Caco-2 (cell line): ENCODE measurements around the gene TTC6. TPM values are rescaled to one million over a fixed set of nuclear protein-coding genes. Genes with fewer than 3 reads are reported as not detected.
"Not testable (repeated sequence)": the region's sequence is repeated elsewhere in the genome, so short reads cannot be mapped to it uniquely, and the experiment has no call there.

ENCODE experiments used
- BruUV-seq: library from RNA; stranded (reverse); fragments of 400-500 nt; replicated peaks from 2 replicates; lab custom pipeline; 2021; lab: Mats Ljungman, UMichigan
- CTCF ChIA-PET: fragments of 300-600 bp; sonication (Branson Sonifier 250); formaldehyde crosslinking; loops from one replicate; lab custom pipeline; 2022; ENCODE audit warnings: antibody characterized with exemption; lab: Charles Lee
- POLR2A ChIA-PET: fragments of 300-600 bp; sonication (Branson Sonifier 250); formaldehyde crosslinking; loops from one replicate; lab custom pipeline; 2022; ENCODE audit warnings: antibody characterized with exemption; lab: Charles Lee
- DNase-seq, 2 experiments: peaks; one replicate each; pipeline versions ENCODE4 v3.0.0 to v3.0.0-alpha.2; 2020 to 2022
- H3K27me3 ChIP-seq: replicated peaks from 2 replicates; pipeline ENCODE4 v1.6.0; 2011; ENCODE audit warnings: low read length; ENCODE audit not compliant: control insufficient read depth, insufficient read depth
- H3K36me3 ChIP-seq: 2 replicates; pipeline ENCODE4 v1.5.1; 2011; ENCODE audit warnings: low read length; ENCODE audit not compliant: control insufficient read depth, insufficient read depth
- H3K4me1 ChIP-seq: fragments of 250-450 bp; sonication (Bioruptor Pico); 2 replicates; pipeline ENCODE4 v1.5.1; 2020; ENCODE audit warnings: mild to moderate bottlenecking
- H3K4me3 ChIP-seq: 2 replicates; pipeline ENCODE4 v1.5.1; 2011; ENCODE audit warnings: low read depth, mild to moderate bottlenecking, control low read depth, low read length
- H3K9me3 ChIP-seq: fragments of 250-450 bp; sonication (Bioruptor Pico); 2 replicates; pipeline ENCODE4 v1.5.1; 2020; ENCODE audit warnings: mild to moderate bottlenecking, moderate library complexity
- H3K27ac Mint-ChIP-seq: one replicate; pipeline ENCODE4 v1.8.0; 2022; ENCODE audit warnings: mixed read lengths; ENCODE audit not compliant: unreplicated experiment
- H3K27me3 Mint-ChIP-seq: one replicate; pipeline ENCODE4 v1.8.0; 2022; ENCODE audit warnings: mixed read lengths; ENCODE audit not compliant: insufficient read depth, unreplicated experiment
- H3K36me3 Mint-ChIP-seq: one replicate; pipeline ENCODE4 v1.8.0; 2022; ENCODE audit warnings: mild to moderate bottlenecking, mixed read lengths; ENCODE audit not compliant: insufficient read depth, unreplicated experiment
- H3K4me1 Mint-ChIP-seq: one replicate; pipeline ENCODE4 v1.8.0; 2022; ENCODE audit warnings: low read depth, mixed read lengths; ENCODE audit not compliant: unreplicated experiment
- H3K4me3 Mint-ChIP-seq: one replicate; pipeline ENCODE4 v1.8.0; 2022; ENCODE audit warnings: mild to moderate bottlenecking, moderate library complexity, mixed read lengths; ENCODE audit not compliant: unreplicated experiment
- H3K9me3 Mint-ChIP-seq: one replicate; pipeline ENCODE4 v1.8.0; 2022; ENCODE audit warnings: mixed read lengths; ENCODE audit not compliant: unreplicated experiment
- CTCF ChIP-seq, 2 experiments: fragments of 200-600 bp in 1 of 2; IDR thresholded peaks; 1 replicate in 1 of 2; 2 replicates in 1 of 2; pipeline versions ENCODE4 v1.5.1 to v1.8.0; 2011 to 2022; ENCODE audit warnings: antibody characterized with exemption in 1 of 2, control low read depth in 1 of 2, inconsistent platforms in 1 of 2, low read depth in 1 of 2, low read length in 1 of 2, mild to moderate bottlenecking in 1 of 2, moderate library complexity in 1 of 2; ENCODE audit not compliant: insufficient read depth in 1 of 2, severe bottlenecking in 1 of 2, unreplicated experiment in 1 of 2
- intact Hi-C: fragments of 100-400 bp; cut with micrococcal nuclease; formaldehyde crosslinking; loops from one replicate; pipeline ENCODE4 v1.10.0; 2022; ENCODE audit not compliant: unreplicated experiment
- total RNA-seq: library from RNA; stranded (reverse); gene quantifications from 2 replicates; pipeline ENCODE4 v1.2.3, GENCODE V29; 2022

TTC6 gene
- total RNA-seq, 1 experiment from 2014 or later, result 19.4 TPM

GRCh38 chr14:37550511-37550910 lies 44.9 kb upstream of the TTC6 start:
- POLR2A ChIA-PET, result no interaction called here
- intact Hi-C loops, result no loop called here
- Mint-ChIP-seq H3K4me3 (no peak overlapping the region), H3K9me3 (peaks cover 22% of the 10 kb centered on the region), H3K27ac (no peak overlapping the region), H3K4me1 (peaks cover 10% of the 10 kb centered on the region), H3K27me3 (no peaks in the 10 kb centered on the region), H3K36me3 (peaks cover 15% of the 10 kb centered on the region)
- Histone ChIP-seq H3K27me3 (no peaks in the 10 kb centered on the region), H3K4me1 (peaks cover 36% of the 10 kb centered on the region), H3K4me3 (no peak overlapping the region), H3K9me3 (peaks cover 21% of the 10 kb centered on the region), H3K36me3 (no peaks in the 10 kb centered on the region)
- TF ChIP-seq CTCF (IDR thresholded peaks at IDR 0.05; ENCODE audit: insufficient read depth in 1 of 2, low read depth in 1 of 2, low read length in 1 of 2, severe bottlenecking in 1 of 2, unreplicated experiment in 1 of 2), result no peak
- no TSS peak for BruUV-seq
- CTCF ChIA-PET, result no interaction called here
- no peak for DNase-seq

GRCh38 chr14:37551119-37551518 lies 44.3 kb upstream of the TTC6 start:
- H3K27me3 Mint-ChIP-seq, result no peaks in the 10 kb centered on the region
- intact Hi-C loops, result no loop called here

GRCh38 chr14:37553935-37554550 lies 41.4 kb upstream of the TTC6 start:
- Histone ChIP-seq H3K4me1 (peaks cover 12% of the 10 kb centered on the region), H3K27me3 (no peaks in the 10 kb centered on the region), H3K4me3 (no peak overlapping the region), H3K36me3 (no peaks in the 10 kb centered on the region), H3K9me3 (peaks cover 32% of the 10 kb centered on the region)
- ChIA-PET POLR2A (no interaction called here), CTCF (no interaction called here)
- no TSS peak for BruUV-seq
- intact Hi-C loops, result no loop called here
- Mint-ChIP-seq H3K27me3 (no peaks in the 10 kb centered on the region), H3K9me3 (peaks cover 43% of the 10 kb centered on the region), H3K4me1 (no peaks in the 10 kb centered on the region), H3K36me3 (peaks cover 48% of the 10 kb centered on the region), H3K4me3 (no peak overlapping the region), H3K27ac (no peak overlapping the region)
- no peak for TF ChIP-seq CTCF (IDR thresholded peaks at IDR 0.05; ENCODE audit: insufficient read depth in 1 of 2, low read depth in 1 of 2, low read length in 1 of 2, severe bottlenecking in 1 of 2, unreplicated experiment in 1 of 2)
- no peak for DNase-seq

More at GRCh38 chr14:37551119-37551518, 44.3 kb upstream of the TTC6 start:
- Histone ChIP-seq H3K9me3 (peaks cover 23% of the 10 kb centered on the region), H3K4me3 (no peak overlapping the region), H3K27me3 (no peaks in the 10 kb centered on the region), H3K4me1 (peaks cover 29% of the 10 kb centered on the region), H3K36me3 (no peaks in the 10 kb centered on the region)
- no TSS peak for BruUV-seq
- TF ChIP-seq CTCF (IDR thresholded peaks at IDR 0.05; ENCODE audit: insufficient read depth in 1 of 2, low read depth in 1 of 2, low read length in 1 of 2, severe bottlenecking in 1 of 2, unreplicated experiment in 1 of 2), result no peak
- DNase-seq, result no peak
- Mint-ChIP-seq H3K4me1 (peaks cover 10% of the 10 kb centered on the region), H3K4me3 (no peak overlapping the region), H3K36me3 (peaks cover 21% of the 10 kb centered on the region), H3K9me3 (peaks cover 23% of the 10 kb centered on the region), H3K27ac (no peak overlapping the region)
- CTCF ChIA-PET, result no interaction called here
- POLR2A ChIA-PET, result no interaction called here

- Mint-ChIP-seq H3K9me3 (peaks cover 46% of the 10 kb centered on the region), H3K36me3 (peaks cover 53% of the 10 kb centered on the region)
- BruUV-seq, H3K4me3 Mint-ChIP-seq, H3K4me1 ChIP-seq, H3K27me3 Mint-ChIP-seq, H3K4me3 ChIP-seq, H3K4me1 Mint-ChIP-seq, H3K27ac Mint-ChIP-seq, H3K36me3 ChIP-seq, DNase-seq, CTCF ChIA-PET, intact Hi-C loops, POLR2A ChIA-PET, H3K27me3 ChIP-seq: not testable (repeated sequence)
- peaks cover 32% of the 10 kb centered on the region for H3K9me3 ChIP-seq
Observed at GRCh38 chr14:37555596-37555995, 39.8 kb upstream of the TTC6 start.
